Glomerular visceral epithelial cell (primary cell): ENCODE data around the gene MYO1B.
A peak's percentile ranks its signal among the peaks of the same experiment; 100 is the strongest.

ENCODE experiments used
- DNase-seq: peaks from one replicate; pipeline ENCODE4 v3.0.0-alpha.2; 2016; ENCODE audit errors: extremely low spot score

Gene MYO1B

GRCh38 chr2:191262436-191262835 lies 17.2 kb downstream of the MYO1B start:
- peak; percentile 42 for DNase-seq

- DNase-seq, result no peak
These were observed 17.8 kb downstream of the MYO1B start for GRCh38 chr2:191263050-191263449.

GRCh38 chr2:191264647-191265081 lies 19.5 kb downstream of the MYO1B start:
- DNase-seq, result peak; percentile 76

GRCh38 chr2:191265311-191266170 lies 20.3 kb downstream of the MYO1B start:
- DNase-seq, result peak; percentile 80

GRCh38 chr2:191266201-191266600 lies 21.0 kb downstream of the MYO1B start:
- DNase-seq, result peak; percentile 18

GRCh38 chr2:191268596-191268995 lies 23.4 kb downstream of the MYO1B start:
- peak; percentile 51 for DNase-seq

- no peak for DNase-seq
These were observed 25.3 kb downstream of the MYO1B start for GRCh38 chr2:191270306-191271161.

- no peak for DNase-seq
These were observed 26.9 kb downstream of the MYO1B start for GRCh38 chr2:191272064-191272463.

GRCh38 chr2:191274413-191274815 lies 29.2 kb downstream of the MYO1B start:
- no peak for DNase-seq

- DNase-seq, result no peak
These were observed 31.7 kb downstream of the MYO1B start for GRCh38 chr2:191276792-191277465.

- no peak for DNase-seq
These were observed 35.1 kb downstream of the MYO1B start for GRCh38 chr2:191280290-191280689.

GRCh38 chr2:191280834-191281756 lies 35.9 kb downstream of the MYO1B start:
- DNase-seq, result no peak

- DNase-seq, result no peak
These were observed 40.0 kb downstream of the MYO1B start for GRCh38 chr2:191285252-191285651.

- DNase-seq, result no peak
These were observed 42.6 kb downstream of the MYO1B start for GRCh38 chr2:191287820-191288219.

- DNase-seq, result no peak
These were observed 43.8 kb downstream of the MYO1B start for GRCh38 chr2:191289049-191289448.

- no peak for DNase-seq
These were observed 46.3 kb downstream of the MYO1B start for GRCh38 chr2:191291471-191291870.

- DNase-seq, result no peak
These were observed 47.7 kb downstream of the MYO1B start for GRCh38 chr2:191292869-191293268.

GRCh38 chr2:191295088-191295487 lies 49.9 kb downstream of the MYO1B start:
- no peak for DNase-seq

- DNase-seq, result no peak
These were observed 51.1 kb downstream of the MYO1B start for GRCh38 chr2:191296083-191297006.

GRCh38 chr2:191297033-191297432 lies 51.8 kb downstream of the MYO1B start:
- no peak for DNase-seq
